GM18861 (cell line): ENCODE measurements around the gene CLPTM1L.
"Not testable (repeated sequence)": the region's sequence is repeated elsewhere in the genome, so short reads cannot be mapped to it uniquely, and the experiment has no call there.

Source experiments
- ATAC-seq: cut with Tn5 transposase; IDR thresholded peaks from one replicate; pipeline ENCODE4 v1.9.1; 2021; ENCODE audit not compliant: unreplicated experiment

Gene CLPTM1L

GRCh38 chr5:1360367-1360766 lies 15.5 kb upstream of the CLPTM1L start:
- ATAC-seq = not testable (repeated sequence)

- no peak for ATAC-seq
Observed at GRCh38 chr5:1359713-1360112, 14.8 kb upstream of the CLPTM1L start.

GRCh38 chr5:1359031-1359645 lies 14.2 kb upstream of the CLPTM1L start:
- ATAC-seq = no peak

DNA sequence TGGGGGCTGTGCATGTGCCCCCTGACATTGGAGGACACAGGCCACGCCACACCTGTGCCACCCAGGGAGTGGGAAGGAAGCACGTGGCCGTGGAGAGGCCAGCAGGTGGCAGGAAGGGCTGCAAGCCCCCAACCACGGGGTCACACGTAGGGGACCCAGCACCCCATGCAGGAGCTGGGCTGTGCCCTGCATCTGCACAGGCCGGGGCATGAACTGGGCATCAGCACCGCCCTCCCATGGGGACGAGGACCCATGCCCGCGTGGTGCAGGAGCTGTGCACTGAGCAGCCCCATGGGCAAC lies 13.8 kb upstream of the CLPTM1L start:
- ATAC-seq = no peak

DNA sequence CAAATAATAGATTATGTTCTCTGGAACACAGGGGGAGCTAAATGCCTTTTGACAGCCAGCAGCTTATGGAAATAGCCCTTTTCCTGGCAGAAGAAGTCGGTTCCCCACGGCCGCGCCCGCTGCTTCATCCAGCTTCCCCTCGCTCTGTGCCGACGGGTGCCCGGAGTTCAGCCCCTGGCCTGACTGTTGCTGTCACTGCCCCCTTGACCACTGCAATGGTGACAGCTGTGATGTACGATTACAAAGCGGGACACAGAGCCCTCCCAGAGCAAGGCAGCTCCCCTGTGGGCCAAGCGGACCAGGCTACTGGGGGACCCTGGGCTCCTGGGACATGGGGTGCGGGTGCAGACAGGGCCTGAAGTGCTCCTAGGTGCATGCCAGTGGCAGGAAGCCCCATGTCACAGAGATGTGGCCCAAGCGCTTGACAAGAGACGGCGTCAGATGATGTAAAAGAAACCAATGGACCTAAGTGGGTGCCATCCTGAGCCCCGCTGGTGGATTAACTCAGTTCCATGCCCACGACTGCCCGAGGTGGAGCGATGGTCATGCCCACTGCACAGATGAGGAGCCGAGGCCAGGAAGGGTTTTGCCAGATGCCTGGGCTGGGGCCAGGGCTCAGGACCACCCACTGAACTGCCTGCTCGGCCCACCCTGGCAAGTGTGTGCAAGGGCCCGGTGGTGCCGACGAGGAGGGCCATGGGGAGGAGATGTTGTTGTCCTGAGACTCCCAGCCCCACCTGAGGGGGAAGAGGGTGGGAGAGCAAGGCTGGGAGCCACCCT lies 13.2 kb upstream of the CLPTM1L start:
- no peak for ATAC-seq

GRCh38 chr5:1356873-1357787 lies 12.2 kb upstream of the CLPTM1L start:
- ATAC-seq = no peak

DNA sequence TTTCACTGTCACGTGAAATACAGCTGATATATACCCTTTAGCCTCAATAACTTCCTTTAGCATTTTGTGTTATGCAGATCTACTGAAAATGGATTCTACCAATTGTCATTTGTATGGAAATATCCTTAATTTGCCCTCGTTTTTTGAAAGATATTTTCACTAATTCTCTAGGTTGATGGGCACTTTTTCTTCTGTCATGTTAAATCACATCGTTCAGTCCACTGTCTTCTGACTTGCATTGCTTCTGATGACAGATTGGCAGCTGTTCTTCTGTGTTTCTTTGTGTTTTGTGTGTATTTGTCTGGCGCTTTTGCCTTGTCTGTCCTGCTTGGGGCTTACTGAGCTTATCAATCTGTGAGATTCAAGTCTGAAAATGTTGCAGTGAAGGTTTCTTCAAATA lies 9.7 kb upstream of the CLPTM1L start:
- ATAC-seq = no peak

GRCh38 chr5:1352231-1353219 lies 7.6 kb upstream of the CLPTM1L start:
- ATAC-seq = no peak

- no peak for ATAC-seq
Observed at GRCh38 chr5:1351156-1351555, 6.3 kb upstream of the CLPTM1L start.

GRCh38 chr5:1349246-1349645 lies 4.3 kb upstream of the CLPTM1L start:
- ATAC-seq = no peak

DNA sequence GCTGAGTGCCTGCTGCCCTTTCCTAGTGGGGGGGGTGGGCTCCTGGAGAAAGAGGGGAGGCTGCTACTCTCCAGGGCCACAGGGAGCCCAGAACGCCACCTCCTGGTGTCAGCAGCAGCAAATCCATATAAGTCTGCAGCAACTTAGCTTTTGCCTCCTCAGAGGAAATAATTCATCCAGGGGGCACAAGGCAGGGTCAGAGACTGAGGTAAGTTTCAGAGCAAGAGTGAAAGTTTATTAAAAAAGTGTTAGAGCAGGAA lies 4.0 kb upstream of the CLPTM1L start:
- ATAC-seq = no peak

- no peak for ATAC-seq
Observed at GRCh38 chr5:1347571-1347970, 2.7 kb upstream of the CLPTM1L start.

- ATAC-seq = no peak
Observed at GRCh38 chr5:1346627-1347440, 1.9 kb upstream of the CLPTM1L start.

DNA sequence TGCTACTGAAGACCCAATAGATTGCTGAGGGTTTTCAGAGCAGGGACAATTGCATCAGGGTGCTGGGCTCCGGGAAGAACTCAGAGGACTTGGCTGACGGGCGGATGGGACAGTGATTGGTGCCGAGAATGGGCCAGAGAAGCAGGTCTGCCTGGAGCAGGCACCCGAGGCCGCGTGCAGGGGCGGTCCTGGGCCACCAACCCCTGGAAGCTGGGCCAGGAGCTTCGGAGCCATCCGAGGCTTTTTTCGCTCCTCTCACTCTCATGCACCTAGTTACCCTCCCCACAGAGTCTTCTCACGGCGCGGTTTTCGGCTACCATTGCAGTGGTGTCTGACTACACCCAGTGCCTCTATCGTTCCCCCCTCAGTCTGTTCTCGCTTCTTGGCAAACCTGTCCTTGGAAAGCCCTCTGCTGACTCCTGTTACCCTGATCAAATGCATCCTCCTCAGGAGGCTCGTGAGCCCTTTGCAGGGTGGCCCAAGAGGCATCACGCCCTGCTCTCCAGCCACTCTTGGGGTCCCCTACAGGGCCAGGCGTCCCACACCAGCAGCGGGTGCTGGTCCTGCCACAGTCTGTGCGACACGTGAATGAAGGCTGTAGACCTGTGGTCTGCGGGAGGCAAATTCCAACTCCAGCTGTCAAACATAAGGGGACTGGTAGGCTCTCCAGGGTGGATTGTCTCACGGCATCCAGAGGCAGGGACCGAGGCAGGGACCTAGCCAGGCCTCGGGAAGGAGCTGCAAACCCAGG lies 1.2 kb upstream of the CLPTM1L start:
- ATAC-seq = no peak

GRCh38 chr5:1343931-1344901 lies 683 bp downstream of the CLPTM1L start:
- no peak for ATAC-seq

- ATAC-seq = no peak
Observed at GRCh38 chr5:1343315-1343751, 1.6 kb downstream of the CLPTM1L start.

DNA sequence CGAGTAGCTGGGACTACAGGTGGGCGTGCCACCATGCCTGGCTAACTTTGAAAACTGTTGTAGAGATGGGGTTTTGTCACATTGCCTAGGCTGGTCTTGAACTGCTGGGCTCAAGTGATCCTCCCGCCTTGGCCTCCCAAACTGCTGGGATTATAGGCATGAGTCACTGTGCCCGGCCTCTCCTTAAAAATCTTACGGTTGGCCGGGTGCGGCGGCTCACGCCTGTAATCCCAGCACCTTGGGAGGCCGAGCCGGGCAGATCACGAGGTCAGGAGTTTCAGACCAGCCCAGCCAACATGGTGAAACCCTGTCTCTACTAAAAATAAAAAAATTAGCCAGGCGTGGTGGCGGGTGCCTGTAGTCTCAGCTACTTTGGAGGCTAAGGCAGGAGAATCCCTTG lies 2.2 kb downstream of the CLPTM1L start:
- ATAC-seq = not testable (repeated sequence)

DNA sequence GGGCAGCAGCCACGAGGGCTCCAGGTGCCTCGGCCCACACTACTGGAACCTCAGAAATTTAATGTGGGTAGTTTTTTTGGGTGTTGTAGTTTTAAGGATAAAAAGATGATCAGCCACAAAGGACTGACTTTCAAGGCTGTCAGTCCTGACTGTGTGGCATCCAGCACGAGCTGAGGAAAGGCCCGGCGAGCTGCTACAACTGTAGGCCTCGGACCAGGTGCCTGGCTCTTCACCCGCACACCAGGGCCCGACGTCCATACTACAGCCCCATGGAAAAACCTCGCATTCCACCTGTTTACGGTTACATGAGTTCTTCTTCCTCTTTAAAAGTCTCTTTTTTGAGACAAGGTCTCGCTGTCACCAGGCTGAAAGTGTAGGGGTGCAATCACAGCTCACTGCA lies 2.6 kb downstream of the CLPTM1L start:
- ATAC-seq = no peak
